Lung (tissue), 12 donors: ENCODE measurements around the gene ZC3HAV1. TPM values are rescaled to one million over a fixed set of nuclear protein-coding genes. Genes with fewer than 3 reads are reported as not detected.

ENCODE experiments used
- ATAC-seq: fragments of 200-7000 bp; cut with Tn5 transposase; one replicate; pipeline ENCODE4 v1.9.1; 2020; ENCODE audit warnings: moderate number of reproducible peaks; ENCODE audit not compliant: insufficient read depth, low FRiP score
- DNase-seq, 3 donors: peaks; one replicate each; pipeline ENCODE4 v3.0.0-alpha.2; 2013 to 2017
- H3K27ac ChIP-seq, 2 donors: one replicate each; pipeline ENCODE4 v1.5.1; 2013; ENCODE audit warnings: mild to moderate bottlenecking in 2 of 2, moderate library complexity in 2 of 2, control low read depth in 1 of 2, inconsistent platforms in 1 of 2, low read depth in 1 of 2, low read length in 1 of 2
- H3K27me3 ChIP-seq, 3 donors: one replicate each; pipeline ENCODE4 v1.5.1; 2013; ENCODE audit warnings: low read length in 2 of 3; ENCODE audit not compliant: control insufficient read depth in 3 of 3, insufficient read depth in 3 of 3
- H3K36me3 ChIP-seq, 4 donors: one replicate each; pipeline ENCODE4 v1.5.1; 2013; ENCODE audit warnings: low read length in 4 of 4, mild to moderate bottlenecking in 1 of 4, moderate library complexity in 1 of 4; ENCODE audit not compliant: control insufficient read depth in 4 of 4, insufficient read depth in 4 of 4
- H3K4me1 ChIP-seq, 5 donors: one replicate each; pipeline ENCODE4 v1.5.1; 2013; ENCODE audit warnings: low read length in 5 of 5, mild to moderate bottlenecking in 2 of 5, moderate library complexity in 1 of 5; ENCODE audit not compliant: control insufficient read depth in 5 of 5, insufficient read depth in 5 of 5
- H3K4me3 ChIP-seq: one replicate; pipeline ENCODE4 v1.5.1; 2013; ENCODE audit warnings: mild to moderate bottlenecking, control low read depth, moderate library complexity
- H3K9ac ChIP-seq, 2 donors: one replicate each; pipeline ENCODE4 v1.5.1; 2013; ENCODE audit warnings: low read length in 2 of 2, control low read depth in 1 of 2; ENCODE audit not compliant: insufficient read depth in 1 of 2
- H3K9me3 ChIP-seq, 4 donors: one replicate each; pipeline ENCODE4 v1.5.1; 2013; ENCODE audit warnings: low read length in 3 of 4, mild to moderate bottlenecking in 1 of 4, moderate library complexity in 1 of 4; ENCODE audit not compliant: control insufficient read depth in 4 of 4, insufficient read depth in 3 of 4
- CTCF ChIP-seq: IDR thresholded peaks from 2 replicates; pipeline ENCODE4 v1.5.1; 2012; ENCODE audit warnings: mild to moderate bottlenecking; ENCODE audit errors: control extremely low read depth, extremely low read depth
- WGBS, 2 donors: extraction: QIAGEN DNeasy Blood & Tissue Kit; methylation state at CpG; one replicate each; pipeline ENCODE4 v1.1.7; 2013; 5-methylcytosine and 5-hydroxymethylcytosine counted together
- polyA plus RNA-seq, 2 donors: library from polyadenylated mRNA; stranded (reverse); fragments of 200-250 nt; gene quantifications; one replicate each; pipeline ENCODE4 v1.2.1, GENCODE V29; 2013
- total RNA-seq, 2 donors: library from RNA; depleted of rRNA in 1 of 2; stranded (reverse); fragments of >200 nt in 1 of 2; gene quantifications; one replicate each; pipeline ENCODE4 v1.2.1, GENCODE V29; 2014 to 2021
- donor health status: control.
- donor health status: control.
- donor health status: Bipolar disorder and iron deficiency.
- donor health status: healthy.
- donor health status: DM: yes; HTN: yes; CAD: no.

Gene ZC3HAV1
- total and polyA plus RNA-seq, 4 donors = 8.2 to 43.4 (median 24.5) TPM

GRCh38 chr7:139061416-139061815 is 48.1 kb downstream of the ZC3HAV1 start:
- Histone ChIP-seq H3K36me3 (peaks cover 0 to 36% (median 18%) of the 10 kb centered on the region in 4 donors), H3K27ac (no peak overlapping the region), H3K9ac (no peak overlapping the region), H3K4me3 (no peak overlapping the region), H3K4me1 (peaks cover 0 to 6% (median 0%) of the 10 kb centered on the region in 5 donors), H3K27me3 (no peaks in the 10 kb centered on the region), H3K9me3 (no peaks in the 10 kb centered on the region)
- no peak for DNase-seq
- no peak for TF ChIP-seq CTCF
- WGBS, 2 donors = 73 to 77% methylated on average over 5 of the region's 5 CpGs
- no peak for ATAC-seq

DNA sequence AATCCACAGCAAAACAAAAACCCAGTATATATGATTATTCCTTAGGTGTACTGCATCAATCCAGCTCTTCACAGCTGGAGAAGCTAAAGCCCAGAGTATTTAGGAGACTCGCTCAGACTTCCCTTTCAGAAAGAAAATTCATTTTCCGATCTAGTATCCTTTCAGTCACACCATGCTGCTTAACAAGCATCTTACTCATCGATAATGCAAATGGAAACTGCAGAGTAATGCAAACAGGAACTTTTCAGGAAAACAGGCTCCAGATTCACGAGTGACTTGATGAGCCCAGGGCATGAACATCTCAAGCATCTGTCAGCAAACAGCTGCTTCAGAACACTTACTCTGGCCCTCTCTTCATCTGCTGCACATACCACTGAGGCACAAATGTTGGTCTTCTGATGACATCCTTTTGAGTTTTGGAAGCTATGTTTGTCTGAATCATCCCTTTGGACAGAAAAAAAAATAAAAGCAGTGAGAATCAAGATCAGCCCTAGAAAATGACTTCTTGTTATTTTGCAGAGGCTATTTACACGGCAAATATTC is 48.8 kb downstream of the ZC3HAV1 start:
- 78 to 82% methylated on average over 5 of the region's 5 CpGs for WGBS, 2 donors
- Histone ChIP-seq H3K4me3 (no peak overlapping the region), H3K27ac (no peak overlapping the region), H3K27me3 (no peaks in the 10 kb centered on the region), H3K36me3 (peaks cover 0 to 33% (median 16%) of the 10 kb centered on the region in 4 donors), H3K4me1 (peaks cover 0 to 6% (median 0%) of the 10 kb centered on the region in 5 donors), H3K9ac (no peak overlapping the region), H3K9me3 (no peaks in the 10 kb centered on the region)
- TF ChIP-seq CTCF = no peak
- no peak for DNase-seq
- ATAC-seq = no peak

DNA sequence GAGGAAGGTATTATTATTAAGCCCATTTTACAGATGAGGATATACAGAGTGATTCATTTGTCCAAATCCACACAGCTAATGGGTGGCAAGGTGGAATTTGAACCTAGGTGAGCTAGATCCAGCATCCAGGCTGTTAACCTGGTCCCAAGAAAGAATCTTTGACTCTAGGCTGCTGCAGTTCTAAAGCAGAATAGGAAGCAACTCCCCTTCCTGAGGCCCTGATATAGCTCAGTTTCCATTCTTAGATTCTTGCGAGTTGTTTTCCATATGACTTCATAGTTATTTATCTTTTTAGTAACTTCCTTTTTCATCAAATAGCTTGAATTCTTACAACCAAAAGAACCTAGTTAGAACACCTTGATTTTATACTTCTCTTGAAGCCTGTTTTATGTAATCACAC is 49.6 kb downstream of the ZC3HAV1 start:
- peak overlapping the region in 1 of 2 donors; percentile 21 for H3K27ac ChIP-seq
- H3K27me3 ChIP-seq = no peaks in the 10 kb centered on the region
- peaks cover 0 to 6% (median 0%) of the 10 kb centered on the region in 5 donors for H3K4me1 ChIP-seq
- WGBS, 2 donors = 23 to 37% methylated on average over 1 of the region's 1 CpG
- TF ChIP-seq CTCF = no peak
- peaks cover 0 to 34% (median 15%) of the 10 kb centered on the region in 4 donors for H3K36me3 ChIP-seq
- H3K9me3 ChIP-seq = no peaks in the 10 kb centered on the region
- ATAC-seq (no peak), DNase-seq (no peak)
- H3K4me3 ChIP-seq = no peak overlapping the region
- H3K9ac ChIP-seq = no peak overlapping the region

GRCh38 chr7:139058943-139059342 is 50.6 kb downstream of the ZC3HAV1 start:
- Histone ChIP-seq H3K4me1 (peaks cover 0 to 6% (median 0%) of the 10 kb centered on the region in 5 donors), H3K9me3 (no peaks in the 10 kb centered on the region), H3K9ac (no peak overlapping the region), H3K36me3 (peaks cover 0 to 35% (median 9%) of the 10 kb centered on the region in 4 donors), H3K27me3 (no peaks in the 10 kb centered on the region), H3K4me3 (no peak overlapping the region), H3K27ac (no peak overlapping the region)
- ATAC-seq (no peak), DNase-seq (peak in 2 of 3 donors; percentile 32 to 46)
- WGBS, 2 donors = 35 to 46% methylated on average over 5 of the region's 5 CpGs
- no peak for TF ChIP-seq CTCF
